ENCODE measurements around the gene SLC22A15.

SLC22A15 gene

GRCh38 chr1:116008656-116009390, 32.5 kb downstream of the SLC22A15 start:
- no peaks in the 10 kb centered on the region for H3K27me3 ChIP-seq (ENCODE audit: insufficient read depth, low read length)
- no peaks in the 10 kb centered on the region; the same call in 1 of the 2 replicates for H3K4me1 ChIP-seq (ENCODE audit: insufficient read depth, low read length)
- no peak overlapping the region for H3K27ac ChIP-seq (ENCODE audit: low read length)
- H3K36me3 ChIP-seq (ENCODE audit: insufficient read depth, low read depth, low read length), result no peaks in the 10 kb centered on the region
- H3K9ac ChIP-seq (ENCODE audit: low read depth, low read length), result no peak overlapping the region
- no peak overlapping the region for H3K4me3 ChIP-seq (ENCODE audit: low read length)
- H3K9me3 ChIP-seq (ENCODE audit: insufficient read depth, low read depth, low read length), result no peaks in the 10 kb centered on the region

- Histone ChIP-seq H3K4me3 (ENCODE audit: low read length) (no peak overlapping the region), H3K27me3 (ENCODE audit: insufficient read depth, low read length) (no peaks in the 10 kb centered on the region), H3K9me3 (ENCODE audit: insufficient read depth, low read depth, low read length) (no peaks in the 10 kb centered on the region), H3K4me1 (ENCODE audit: insufficient read depth, low read length) (no peaks in the 10 kb centered on the region; the same call in 1 of the 2 replicates), H3K27ac (ENCODE audit: low read length) (no peak overlapping the region), H3K9ac (ENCODE audit: low read depth, low read length) (no peak overlapping the region), H3K36me3 (ENCODE audit: insufficient read depth, low read depth, low read length) (no peaks in the 10 kb centered on the region)
Observed at GRCh38 chr1:116012716-116013115, 36.4 kb downstream of the SLC22A15 start.

GRCh38 chr1:116015679-116016078, 39.4 kb downstream of the SLC22A15 start:
- Histone ChIP-seq H3K27ac (ENCODE audit: low read length) (no peak overlapping the region), H3K27me3 (ENCODE audit: insufficient read depth, low read length) (no peaks in the 10 kb centered on the region), H3K36me3 (ENCODE audit: insufficient read depth, low read depth, low read length) (no peaks in the 10 kb centered on the region)

GRCh38 chr1:116018007-116018406, 41.7 kb downstream of the SLC22A15 start:
- Histone ChIP-seq H3K4me3 (ENCODE audit: low read length) (no peak overlapping the region), H3K9ac (ENCODE audit: low read depth, low read length) (no peak overlapping the region), H3K4me1 (ENCODE audit: insufficient read depth, low read length) (no peaks in the 10 kb centered on the region; the same call in 1 of the 2 replicates), H3K36me3 (ENCODE audit: insufficient read depth, low read depth, low read length) (peaks cover 9% of the 10 kb centered on the region; the same call in 1 of the 2 replicates), H3K9me3 (ENCODE audit: insufficient read depth, low read depth, low read length) (no peaks in the 10 kb centered on the region), H3K27me3 (ENCODE audit: insufficient read depth, low read length) (no peaks in the 10 kb centered on the region), H3K27ac (ENCODE audit: low read length) (no peak overlapping the region)

More at GRCh38 chr1:116015679-116016078, 39.4 kb downstream of the SLC22A15 start:
- H3K4me3 ChIP-seq (ENCODE audit: low read length), result no peak overlapping the region
- H3K9me3 ChIP-seq (ENCODE audit: insufficient read depth, low read depth, low read length), result no peaks in the 10 kb centered on the region
- H3K9ac ChIP-seq (ENCODE audit: low read depth, low read length), result no peak overlapping the region
- H3K4me1 ChIP-seq (ENCODE audit: insufficient read depth, low read length), result no peaks in the 10 kb centered on the region; the same call in 1 of the 2 replicates

GRCh38 chr1:116019653-116020253, 43.4 kb downstream of the SLC22A15 start:
- Histone ChIP-seq H3K27me3 (ENCODE audit: insufficient read depth, low read length) (no peaks in the 10 kb centered on the region), H3K4me1 (ENCODE audit: insufficient read depth, low read length) (no peaks in the 10 kb centered on the region), H3K9ac (ENCODE audit: low read depth, low read length) (no peak overlapping the region), H3K27ac (ENCODE audit: low read length) (no peak overlapping the region), H3K4me3 (ENCODE audit: low read length) (no peak overlapping the region), H3K36me3 (ENCODE audit: insufficient read depth, low read depth, low read length) (peaks cover 9% of the 10 kb centered on the region; the same call in 1 of the 2 replicates), H3K9me3 (ENCODE audit: insufficient read depth, low read depth, low read length) (no peaks in the 10 kb centered on the region)

GRCh38 chr1:116020668-116021272, 44.5 kb downstream of the SLC22A15 start:
- Histone ChIP-seq H3K27me3 (ENCODE audit: insufficient read depth, low read length) (no peaks in the 10 kb centered on the region), H3K36me3 (ENCODE audit: insufficient read depth, low read depth, low read length) (peaks cover 9% of the 10 kb centered on the region; the same call in 1 of the 2 replicates), H3K4me1 (ENCODE audit: insufficient read depth, low read length) (no peaks in the 10 kb centered on the region), H3K27ac (ENCODE audit: low read length) (no peak overlapping the region), H3K4me3 (ENCODE audit: low read length) (no peak overlapping the region), H3K9me3 (ENCODE audit: insufficient read depth, low read depth, low read length) (no peaks in the 10 kb centered on the region), H3K9ac (ENCODE audit: low read depth, low read length) (no peak overlapping the region)

- peaks cover 9% of the 10 kb centered on the region; the same call in 1 of the 2 replicates for H3K36me3 ChIP-seq (ENCODE audit: insufficient read depth, low read depth, low read length)
- no peak overlapping the region for H3K27ac ChIP-seq (ENCODE audit: low read length)
- no peaks in the 10 kb centered on the region for H3K27me3 ChIP-seq (ENCODE audit: insufficient read depth, low read length)
- no peak overlapping the region for H3K4me3 ChIP-seq (ENCODE audit: low read length)
- H3K4me1 ChIP-seq (ENCODE audit: insufficient read depth, low read length), result no peaks in the 10 kb centered on the region
- H3K9ac ChIP-seq (ENCODE audit: low read depth, low read length), result no peak overlapping the region
- no peaks in the 10 kb centered on the region for H3K9me3 ChIP-seq (ENCODE audit: insufficient read depth, low read depth, low read length)
Observed at GRCh38 chr1:116024626-116025025, 48.3 kb downstream of the SLC22A15 start.

- Histone ChIP-seq H3K36me3 (ENCODE audit: insufficient read depth, low read depth, low read length) (peaks cover 9% of the 10 kb centered on the region; the same call in 1 of the 2 replicates), H3K9me3 (ENCODE audit: insufficient read depth, low read depth, low read length) (no peaks in the 10 kb centered on the region), H3K27ac (ENCODE audit: low read length) (no peak overlapping the region), H3K27me3 (ENCODE audit: insufficient read depth, low read length) (no peaks in the 10 kb centered on the region), H3K4me3 (ENCODE audit: low read length) (no peak overlapping the region), H3K9ac (ENCODE audit: low read depth, low read length) (no peak overlapping the region), H3K4me1 (ENCODE audit: insufficient read depth, low read length) (no peaks in the 10 kb centered on the region)
Observed at GRCh38 chr1:116026631-116027030, 50.3 kb downstream of the SLC22A15 start.

- H3K27ac ChIP-seq (ENCODE audit: low read length), result no peak overlapping the region
- no peaks in the 10 kb centered on the region for H3K9me3 ChIP-seq (ENCODE audit: insufficient read depth, low read depth, low read length)
- no peak overlapping the region for H3K9ac ChIP-seq (ENCODE audit: low read depth, low read length)
- H3K4me1 ChIP-seq (ENCODE audit: insufficient read depth, low read length), result peaks cover 3% of the 10 kb centered on the region; the same call in 1 of the 2 replicates
- no peaks in the 10 kb centered on the region for H3K27me3 ChIP-seq (ENCODE audit: insufficient read depth, low read length)
- peaks cover 12% of the 10 kb centered on the region; the same call in 1 of the 2 replicates for H3K36me3 ChIP-seq (ENCODE audit: insufficient read depth, low read depth, low read length)
- H3K4me3 ChIP-seq (ENCODE audit: low read length), result no peak overlapping the region
Observed at GRCh38 chr1:116031302-116031835, 55.1 kb downstream of the SLC22A15 start.

- Histone ChIP-seq H3K4me3 (ENCODE audit: low read length) (no peak overlapping the region), H3K36me3 (ENCODE audit: insufficient read depth, low read depth, low read length) (peaks cover 12% of the 10 kb centered on the region; the same call in 1 of the 2 replicates)
Observed at GRCh38 chr1:116033322-116033721, 57.0 kb downstream of the SLC22A15 start.

GRCh38 chr1:116036255-116036654, 59.9 kb downstream of the SLC22A15 start:
- no peak overlapping the region for H3K27ac ChIP-seq (ENCODE audit: low read length)
- H3K27me3 ChIP-seq (ENCODE audit: insufficient read depth, low read length), result no peaks in the 10 kb centered on the region
- no peaks in the 10 kb centered on the region for H3K9me3 ChIP-seq (ENCODE audit: insufficient read depth, low read depth, low read length)
- no peak overlapping the region for H3K4me3 ChIP-seq (ENCODE audit: low read length)
- no peak overlapping the region for H3K9ac ChIP-seq (ENCODE audit: low read depth, low read length)
- H3K36me3 ChIP-seq (ENCODE audit: insufficient read depth, low read depth, low read length), result peaks cover 11% of the 10 kb centered on the region; the same call in 1 of the 2 replicates
- peaks cover 3% of the 10 kb centered on the region; the same call in 1 of the 2 replicates for H3K4me1 ChIP-seq (ENCODE audit: insufficient read depth, low read length)

More at GRCh38 chr1:116033322-116033721, 57.0 kb downstream of the SLC22A15 start:
- no peaks in the 10 kb centered on the region for H3K9me3 ChIP-seq (ENCODE audit: insufficient read depth, low read depth, low read length)
- H3K27me3 ChIP-seq (ENCODE audit: insufficient read depth, low read length), result no peaks in the 10 kb centered on the region
- no peak overlapping the region for H3K27ac ChIP-seq (ENCODE audit: low read length)
- no peak overlapping the region for H3K9ac ChIP-seq (ENCODE audit: low read depth, low read length)
- H3K4me1 ChIP-seq (ENCODE audit: insufficient read depth, low read length), result peaks cover 3% of the 10 kb centered on the region; the same call in 1 of the 2 replicates
